ENCODE data around the gene SLC48A1.
"Not testable (repeated sequence)": the region's sequence is repeated elsewhere in the genome, so short reads cannot be mapped to it uniquely, and the experiment has no call there.

SLC48A1 gene

GRCh38 chr12:47791351-47791746, 18.3 kb downstream of the SLC48A1 start:
- DNase-seq (ENCODE audit: low read depth), result no peak

GRCh38 chr12:47791874-47792273, 18.8 kb downstream of the SLC48A1 start:
- DNase-seq (ENCODE audit: low read depth), result no peak

GRCh38 chr12:47793015-47793681, 20.1 kb downstream of the SLC48A1 start:
- no peak for DNase-seq (ENCODE audit: low read depth)

- DNase-seq (ENCODE audit: low read depth), result no peak
These were observed 21.6 kb downstream of the SLC48A1 start for GRCh38 chr12:47794679-47795078.

GRCh38 chr12:47795121-47795813, 22.2 kb downstream of the SLC48A1 start:
- no peak for DNase-seq (ENCODE audit: low read depth)

- DNase-seq (ENCODE audit: low read depth), result no peak
These were observed 22.9 kb downstream of the SLC48A1 start for GRCh38 chr12:47795814-47796411.

- DNase-seq (ENCODE audit: low read depth), result no peak
These were observed 24.4 kb downstream of the SLC48A1 start for GRCh38 chr12:47797441-47797840.

GRCh38 chr12:47798382-47798948, 25.4 kb downstream of the SLC48A1 start:
- no peak for DNase-seq (ENCODE audit: low read depth)

- no peak for DNase-seq (ENCODE audit: low read depth)
These were observed 26.4 kb downstream of the SLC48A1 start for GRCh38 chr12:47799357-47799955.

GRCh38 chr12:47800582-47800981, 27.5 kb downstream of the SLC48A1 start:
- DNase-seq (ENCODE audit: low read depth), result no peak

- DNase-seq (ENCODE audit: low read depth), result no peak
These were observed 28.3 kb downstream of the SLC48A1 start for GRCh38 chr12:47801170-47801903.

GRCh38 chr12:47801904-47802246, 28.8 kb downstream of the SLC48A1 start:
- DNase-seq (ENCODE audit: low read depth), result no peak

GRCh38 chr12:47802312-47802711, 29.3 kb downstream of the SLC48A1 start:
- DNase-seq (ENCODE audit: low read depth), result no peak

- DNase-seq (ENCODE audit: low read depth), result no peak
These were observed 30.3 kb downstream of the SLC48A1 start for GRCh38 chr12:47803191-47803875.

- no peak for DNase-seq (ENCODE audit: low read depth)
These were observed 31.1 kb downstream of the SLC48A1 start for GRCh38 chr12:47804171-47804570.

GRCh38 chr12:47805417-47805816, 32.4 kb downstream of the SLC48A1 start:
- DNase-seq (ENCODE audit: low read depth), result no peak

GRCh38 chr12:47807338-47807737, 34.3 kb downstream of the SLC48A1 start:
- no peak for DNase-seq (ENCODE audit: low read depth)

- peak; percentile 67 for DNase-seq (ENCODE audit: low read depth)
These were observed 35.0 kb downstream of the SLC48A1 start for GRCh38 chr12:47808050-47808449.

GRCh38 chr12:47808574-47809365, 35.7 kb downstream of the SLC48A1 start:
- DNase-seq (ENCODE audit: low read depth), result no peak

- not testable (repeated sequence) for DNase-seq (ENCODE audit: low read depth)
These were observed 36.5 kb downstream of the SLC48A1 start for GRCh38 chr12:47809518-47809917.

- no peak for DNase-seq (ENCODE audit: low read depth)
These were observed 38.0 kb downstream of the SLC48A1 start for GRCh38 chr12:47811072-47811396.
